Left ventricle myocardium inferior (tissue), 1 donor: ENCODE measurements around the gene SHPK. TPM values are rescaled to one million over a fixed set of nuclear protein-coding genes. Genes with fewer than 3 reads are reported as not detected.

Experiments used
- DNase-seq: peaks from one replicate; pipeline ENCODE4 v3.0.0-alpha.2; 2020
- H3K27ac ChIP-seq: fragments of 200-600 bp; replicated peaks from 2 replicates; pipeline ENCODE4 v1.8.0; 2021
- H3K27me3 ChIP-seq: fragments of 200-600 bp; 2 replicates; pipeline ENCODE4 v1.8.0; 2021; ENCODE audit warnings: low read depth
- H3K36me3 ChIP-seq: fragments of 200-600 bp; 2 replicates; pipeline ENCODE4 v1.8.0; 2021
- H3K4me1 ChIP-seq: fragments of 200-600 bp; 2 replicates; pipeline ENCODE4 v1.8.0; 2021
- H3K4me3 ChIP-seq: fragments of 200-600 bp; 2 replicates; pipeline ENCODE4 v1.8.0; 2021; ENCODE audit warnings: mild to moderate bottlenecking, moderate library complexity
- H3K9me3 ChIP-seq: fragments of 200-600 bp; replicated peaks from 2 replicates; pipeline ENCODE4 v1.8.0; 2021
- CTCF ChIP-seq: fragments of 200-600 bp; IDR thresholded peaks from 2 replicates; pipeline ENCODE4 v1.8.0; 2021; ENCODE audit warnings: antibody characterized with exemption, mild to moderate bottlenecking, borderline replicate concordance
- intact Hi-C: fragments of 100-400 bp; cut with micrococcal nuclease; formaldehyde crosslinking; loops from one replicate; pipeline ENCODE4 v1.11.0; 2022
- long read RNA-seq: library from polyadenylated mRNA; unstranded; transcript quantifications from one replicate; pipeline ENCODE4 v2.0.0, GENCODE V29; 2021
- total RNA-seq: library from RNA; stranded (reverse); fragmentation: NEBNext Ultra II Directional; extraction: Animal tissue kit (Norgen Biotek cat#: 25700); gene quantifications from one replicate; pipeline ENCODE4 v1.2.1, GENCODE V29; 2021
- donor health status: DM: no; HTN: yes; CAD: no; lungs with severe emphysema.

Gene SHPK, protein sequence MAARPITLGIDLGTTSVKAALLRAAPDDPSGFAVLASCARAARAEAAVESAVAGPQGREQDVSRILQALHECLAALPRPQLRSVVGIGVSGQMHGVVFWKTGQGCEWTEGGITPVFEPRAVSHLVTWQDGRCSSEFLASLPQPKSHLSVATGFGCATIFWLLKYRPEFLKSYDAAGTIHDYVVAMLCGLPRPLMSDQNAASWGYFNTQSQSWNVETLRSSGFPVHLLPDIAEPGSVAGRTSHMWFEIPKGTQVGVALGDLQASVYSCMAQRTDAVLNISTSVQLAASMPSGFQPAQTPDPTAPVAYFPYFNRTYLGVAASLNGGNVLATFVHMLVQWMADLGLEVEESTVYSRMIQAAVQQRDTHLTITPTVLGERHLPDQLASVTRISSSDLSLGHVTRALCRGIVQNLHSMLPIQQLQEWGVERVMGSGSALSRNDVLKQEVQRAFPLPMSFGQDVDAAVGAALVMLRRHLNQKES
- total RNA-seq = 4.0 TPM
- long read RNA-seq, partial matches to known transcripts = 0 of 6 reads
- long read RNA-seq, other reads (novel, unspliced or antisense) = 2 of 6 reads

- DNase-seq = peak; percentile 97
- intact Hi-C loops = no loop called here
- TF ChIP-seq CTCF = peak; percentile 9
- Histone ChIP-seq H3K9me3 (no peaks in the 10 kb centered on the region), H3K27ac (peak within 1 kb of the TSS; percentile 98), H3K36me3 (peaks cover 4% of the 10 kb centered on the region), H3K4me1 (peaks cover 69% of the 10 kb centered on the region), H3K27me3 (no peaks in the 10 kb centered on the region), H3K4me3 (peak within 1 kb of the TSS; percentile 98)
Measured at GRCh38 chr17:3636154-3636907, at the start of gene SHPK, which contains the start of gene CTNS. TSS of gene SHPK (minus strand) at chr17:3636250. CDS start at chr17:3636219, 31 bp downstream. TSS of gene CTNS (plus strand) at chr17:3636760. CDS start at chr17:3640207, 3,447 bp downstream.

- DNase-seq = no peak
- no peak for TF ChIP-seq CTCF
Measured at GRCh38 chr17:3685174-3685573, 49.1 kb upstream of the SHPK start.

DNA sequence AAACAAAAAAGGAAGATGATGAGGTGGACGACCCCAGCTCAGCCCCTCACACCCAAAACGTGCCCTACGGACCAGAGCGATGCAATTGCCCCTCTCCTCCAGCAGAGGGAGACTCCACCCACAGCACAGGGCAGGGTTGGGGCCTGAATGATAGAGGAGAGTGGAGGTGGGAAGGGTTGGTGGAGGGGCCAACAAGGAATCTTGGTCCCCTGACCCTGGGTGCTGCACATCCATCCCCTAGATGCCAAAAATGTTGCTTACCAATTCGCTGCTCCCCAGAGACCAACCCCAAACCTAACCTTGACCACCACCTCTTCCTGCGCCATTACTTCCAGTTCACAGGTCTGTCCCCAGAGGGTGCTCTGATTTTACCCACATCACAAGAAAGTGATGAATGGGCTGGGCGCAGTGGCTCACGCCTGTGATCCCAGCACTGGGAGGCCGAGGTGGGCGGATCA is 47.0 kb upstream of the SHPK start:
- DNase-seq = no peak
- Histone ChIP-seq H3K4me3 (no peak overlapping the region), H3K36me3 (no peaks in the 10 kb centered on the region), H3K9me3 (no peaks in the 10 kb centered on the region), H3K27me3 (peaks cover 18% of the 10 kb centered on the region), H3K27ac (no peak overlapping the region), H3K4me1 (no peaks in the 10 kb centered on the region)
- TF ChIP-seq CTCF = peak; percentile 90
- intact Hi-C loops = no loop called here

More at GRCh38 chr17:3685174-3685573, 49.1 kb upstream of the SHPK start:
- Histone ChIP-seq H3K36me3 (no peaks in the 10 kb centered on the region), H3K9me3 (no peaks in the 10 kb centered on the region), H3K27me3 (peaks cover 29% of the 10 kb centered on the region), H3K4me1 (no peaks in the 10 kb centered on the region), H3K4me3 (no peak overlapping the region), H3K27ac (no peak overlapping the region)
- intact Hi-C loops = no loop called here

- Histone ChIP-seq H3K9me3 (no peaks in the 10 kb centered on the region), H3K4me1 (no peaks in the 10 kb centered on the region), H3K4me3 (no peak overlapping the region), H3K36me3 (no peaks in the 10 kb centered on the region), H3K27ac (no peak overlapping the region), H3K27me3 (peaks cover 16% of the 10 kb centered on the region)
- no peak for TF ChIP-seq CTCF
- intact Hi-C loops = no loop called here
- no peak for DNase-seq
Measured at GRCh38 chr17:3682033-3682432, 46.0 kb upstream of the SHPK start.

GRCh38 chr17:3681565-3681964 is 45.5 kb upstream of the SHPK start:
- H3K9me3 ChIP-seq = no peaks in the 10 kb centered on the region
- H3K4me1 ChIP-seq = no peaks in the 10 kb centered on the region
- intact Hi-C loops = no loop called here
- H3K27me3 ChIP-seq = peaks cover 16% of the 10 kb centered on the region
- TF ChIP-seq CTCF = no peak
- no peak overlapping the region for H3K4me3 ChIP-seq
- no peak for DNase-seq
- no peaks in the 10 kb centered on the region for H3K36me3 ChIP-seq
- H3K27ac ChIP-seq = no peak overlapping the region
